Hepatocyte (in vitro differentiated cells): ENCODE data around the gene TBX10. TPM values are rescaled to one million over a fixed set of nuclear protein-coding genes. Genes with fewer than 3 reads are reported as not detected.
"Not testable (repeated sequence)": the region's sequence is repeated elsewhere in the genome, so short reads cannot be mapped to it uniquely, and the experiment has no call there.

Source experiments
- DNase-seq: peaks from one replicate; pipeline ENCODE4 v3.0.0-alpha.2; 2016; ENCODE audit warnings: low spot score
- H2AFZ ChIP-seq: fragments of 200-600 bp; sonication (generic); 2 replicates; pipeline ENCODE4 v1.6.0; 2016; ENCODE audit warnings: antibody characterized with exemption, mild to moderate bottlenecking
- H3K27ac ChIP-seq: fragments of 200-600 bp; sonication (generic); 2 replicates; pipeline ENCODE4 v1.5.1; 2016; ENCODE audit warnings: mild to moderate bottlenecking
- H3K27me3 ChIP-seq: fragments of 200-600 bp; sonication (generic); 2 replicates; pipeline ENCODE4 v1.6.1; 2016
- H3K36me3 ChIP-seq: fragments of 200-600 bp; sonication (generic); replicated peaks from 2 replicates; pipeline ENCODE4 v1.5.1; 2016; ENCODE audit warnings: low read depth; ENCODE audit not compliant: insufficient read depth
- H3K4me1 ChIP-seq: fragments of 200-600 bp; sonication (generic); 2 replicates; pipeline ENCODE4 v1.5.1; 2016; ENCODE audit warnings: mild to moderate bottlenecking, moderate library complexity; ENCODE audit not compliant: insufficient read depth
- H3K4me2 ChIP-seq: fragments of 200-600 bp; sonication (generic); 2 replicates; pipeline ENCODE4 v1.6.0; 2016
- H3K4me3 ChIP-seq: fragments of 200-600 bp; sonication (generic); 2 replicates; pipeline ENCODE4 v1.5.1; 2016; ENCODE audit warnings: mild to moderate bottlenecking
- H3K79me2 ChIP-seq: fragments of 200-600 bp; sonication (generic); 2 replicates; pipeline ENCODE4 v1.6.0; 2017; ENCODE audit warnings: mild to moderate bottlenecking
- H3K9me2 ChIP-seq: fragments of 200-600 bp; sonication (generic); replicated peaks from 2 replicates; pipeline ENCODE4 v1.6.0; 2017; ENCODE audit warnings: mild to moderate bottlenecking; ENCODE audit not compliant: insufficient read depth
- H3K9me3 ChIP-seq: fragments of 200-600 bp; sonication (generic); 2 replicates; pipeline ENCODE4 v1.5.1; 2016; ENCODE audit warnings: low read depth, mild to moderate bottlenecking
- H4K20me1 ChIP-seq: fragments of 200-600 bp; sonication (generic); 2 replicates; pipeline ENCODE4 v1.6.0; 2016; ENCODE audit warnings: mild to moderate bottlenecking; ENCODE audit not compliant: insufficient read depth, poor library complexity, severe bottlenecking
- EZH2 ChIP-seq: fragments of 200-600 bp; sonication (generic); IDR thresholded peaks from 2 replicates; pipeline ENCODE4 v1.6.1; 2016; ENCODE audit warnings: antibody characterized with exemption, mild to moderate bottlenecking, borderline replicate concordance
- EZH2phosphoT487 ChIP-seq: fragments of 200-600 bp; sonication (generic); IDR thresholded peaks from one replicate; pipeline ENCODE4 v1.6.1; 2018; ENCODE audit warnings: antibody characterized with exemption, mild to moderate bottlenecking, low read depth, moderate library complexity; ENCODE audit not compliant: unreplicated experiment, severe bottlenecking
- WGBS: methylation state at CpG from one replicate; pipeline ENCODE4 v1.1.6; 2016; ENCODE audit warnings: low lambda C conversion rate; ENCODE audit errors: missing lambda C conversion rate; 5-methylcytosine and 5-hydroxymethylcytosine counted together
- polyA plus RNA-seq: library from polyadenylated mRNA; unstranded; fragments of >200 nt; fragmentation: Nextera tagmentation; extraction: Ambion mirVana; gene quantifications from 2 replicates; pipeline ENCODE4 v1.2.1, GENCODE V29; 2016
- total RNA-seq: library from RNA; depleted of rRNA; stranded (reverse); fragments of >200 nt; gene quantifications from 2 replicates; pipeline ENCODE4 v1.2.3, GENCODE V29; 2014
- TF ChIP-seq, protein P1 (sequence below): fragments of 200-600 bp; sonication (generic); IDR thresholded peaks from 2 replicates; pipeline ENCODE4 v1.5.1; 2016; ENCODE audit warnings: antibody characterized with exemption, mild to moderate bottlenecking; ENCODE audit not compliant: poor library complexity

The TBX10 gene
- total and polyA plus RNA-seq, 2 experiments from 2014 or later, result 0.34 to 0.70 TPM

GRCh38 chr11:67640021-67640757 is 626 bp upstream of the TBX10 start:
- Histone ChIP-seq H4K20me1 (no peaks in the 10 kb centered on the region), H3K9me3 (no peaks in the 10 kb centered on the region), H2AFZ (no peak overlapping the region), H3K4me1 (no peaks in the 10 kb centered on the region), H3K4me3 (no peak overlapping the region), H3K36me3 (no peaks in the 10 kb centered on the region), H3K27me3 (no peaks in the 10 kb centered on the region), H3K27ac (no peak overlapping the region), H3K79me2 (no peaks in the 10 kb centered on the region), H3K4me2 (no peak overlapping the region), H3K9me2 (no peaks in the 10 kb centered on the region)
- WGBS, result 53% methylated on average over 23 of the region's 23 CpGs
- DNase-seq, result peak; percentile 79
- TF ChIP-seq EZH2 (no peak), EZH2phosphoT487 (no peak)
- TF ChIP-seq, protein P1, sequence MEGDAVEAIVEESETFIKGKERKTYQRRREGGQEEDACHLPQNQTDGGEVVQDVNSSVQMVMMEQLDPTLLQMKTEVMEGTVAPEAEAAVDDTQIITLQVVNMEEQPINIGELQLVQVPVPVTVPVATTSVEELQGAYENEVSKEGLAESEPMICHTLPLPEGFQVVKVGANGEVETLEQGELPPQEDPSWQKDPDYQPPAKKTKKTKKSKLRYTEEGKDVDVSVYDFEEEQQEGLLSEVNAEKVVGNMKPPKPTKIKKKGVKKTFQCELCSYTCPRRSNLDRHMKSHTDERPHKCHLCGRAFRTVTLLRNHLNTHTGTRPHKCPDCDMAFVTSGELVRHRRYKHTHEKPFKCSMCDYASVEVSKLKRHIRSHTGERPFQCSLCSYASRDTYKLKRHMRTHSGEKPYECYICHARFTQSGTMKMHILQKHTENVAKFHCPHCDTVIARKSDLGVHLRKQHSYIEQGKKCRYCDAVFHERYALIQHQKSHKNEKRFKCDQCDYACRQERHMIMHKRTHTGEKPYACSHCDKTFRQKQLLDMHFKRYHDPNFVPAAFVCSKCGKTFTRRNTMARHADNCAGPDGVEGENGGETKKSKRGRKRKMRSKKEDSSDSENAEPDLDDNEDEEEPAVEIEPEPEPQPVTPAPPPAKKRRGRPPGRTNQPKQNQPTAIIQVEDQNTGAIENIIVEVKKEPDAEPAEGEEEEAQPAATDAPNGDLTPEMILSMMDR, result peak; percentile 68

DNA sequence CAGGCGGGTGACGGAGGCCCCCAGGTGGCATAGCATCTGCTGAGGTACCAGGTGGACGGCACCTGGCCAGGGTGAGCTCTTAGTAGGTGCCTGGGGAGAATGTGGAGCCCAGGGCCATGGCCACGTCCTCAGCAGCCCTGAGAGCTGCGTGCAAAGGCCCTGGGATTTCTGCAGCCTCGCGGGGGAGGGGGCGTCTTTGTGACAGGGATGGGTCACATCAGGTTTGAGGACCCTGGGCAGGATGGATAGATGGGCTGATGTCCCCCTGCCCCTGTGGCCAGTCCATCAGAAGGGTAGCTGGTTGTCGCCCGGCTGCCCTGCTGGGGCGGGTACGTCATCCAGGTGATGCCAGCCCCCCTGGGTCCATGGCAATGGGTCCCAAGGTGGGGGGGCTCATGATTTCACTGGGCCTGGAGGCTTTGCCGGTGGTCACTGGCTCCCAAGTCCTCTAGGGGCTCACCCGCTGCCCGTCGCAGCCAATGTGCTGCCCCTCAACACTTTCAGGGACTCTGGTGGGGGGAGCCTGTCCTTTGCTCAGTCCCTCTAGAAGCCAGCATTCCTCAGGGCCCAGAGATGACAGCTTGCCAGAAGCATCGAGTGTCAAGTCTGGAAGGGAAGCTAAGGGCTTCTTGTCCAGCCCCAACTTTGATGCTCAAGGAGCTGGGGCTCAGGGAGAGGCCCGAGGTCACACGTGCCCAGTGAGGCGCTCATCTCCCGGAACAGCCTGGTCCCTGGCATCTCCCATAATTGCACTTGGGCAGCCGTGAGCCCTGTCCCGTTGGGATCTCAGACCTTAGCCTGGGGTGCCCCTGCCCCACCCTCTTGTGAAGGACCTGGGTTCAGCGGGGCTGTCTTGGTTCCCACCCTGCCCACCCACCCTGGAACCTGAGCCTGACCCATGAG is 777 bp downstream of the TBX10 start:
- no peaks in the 10 kb centered on the region for H3K27me3 ChIP-seq
- DNase-seq, result no peak
- no peaks in the 10 kb centered on the region for H3K9me2 ChIP-seq
- TF ChIP-seq, protein P1, result no peak
- TF ChIP-seq EZH2phosphoT487 (no peak), EZH2 (no peak)
- no peaks in the 10 kb centered on the region for H3K36me3 ChIP-seq
- H2AFZ ChIP-seq, result no peak overlapping the region
- 92% methylated on average over 23 of the region's 24 CpGs for WGBS
- no peaks in the 10 kb centered on the region for H3K4me1 ChIP-seq
- H3K4me2 ChIP-seq, result no peak overlapping the region
- H3K9me3 ChIP-seq, result no peaks in the 10 kb centered on the region
- H3K79me2 ChIP-seq, result no peaks in the 10 kb centered on the region
- H3K27ac ChIP-seq, result no peak overlapping the region
- H3K4me3 ChIP-seq, result no peak overlapping the region
- H4K20me1 ChIP-seq, result no peaks in the 10 kb centered on the region

GRCh38 chr11:67637441-67637840 is 2.1 kb downstream of the TBX10 start:
- not testable (repeated sequence) for H3K9me2 ChIP-seq, H3K79me2 ChIP-seq, H4K20me1 ChIP-seq, DNase-seq, H3K4me2 ChIP-seq, H3K27me3 ChIP-seq, H3K4me3 ChIP-seq, H2AFZ ChIP-seq, H3K27ac ChIP-seq, H3K36me3 ChIP-seq, H3K9me3 ChIP-seq, H3K4me1 ChIP-seq
- WGBS, result 94% methylated on average over 3 of the region's 3 CpGs

- no peak overlapping the region for H3K4me2 ChIP-seq
- no peaks in the 10 kb centered on the region for H3K9me3 ChIP-seq
- no peaks in the 10 kb centered on the region for H3K9me2 ChIP-seq
- H3K36me3 ChIP-seq, result no peaks in the 10 kb centered on the region
- 94% methylated on average over 6 of the region's 6 CpGs for WGBS
- no peaks in the 10 kb centered on the region for H4K20me1 ChIP-seq
- no peaks in the 10 kb centered on the region for H3K4me1 ChIP-seq
- no peak overlapping the region for H3K4me3 ChIP-seq
- no peak for TF ChIP-seq EZH2phosphoT487
- TF ChIP-seq, protein P1, result no peak
- TF ChIP-seq EZH2, result no peak
- no peak overlapping the region for H2AFZ ChIP-seq
- no peak overlapping the region for H3K27ac ChIP-seq
- H3K27me3 ChIP-seq, result no peaks in the 10 kb centered on the region
- H3K79me2 ChIP-seq, result no peaks in the 10 kb centered on the region
- DNase-seq, result no peak
Observed at GRCh38 chr11:67636962-67637361, 2.6 kb downstream of the TBX10 start.
